NT2/D1 (cell line): ENCODE measurements around the gene LYST.
A peak's percentile ranks its signal among the peaks of the same experiment; 100 is the strongest.

Source experiments
- DNase-seq: peaks from one replicate; pipeline ENCODE4 v3.0.0-alpha.2; 2011; ENCODE audit warnings: low read depth, low spot score
- H3K27me3 ChIP-seq: 2 replicates; pipeline ENCODE4 v1.6.0; 2011; ENCODE audit warnings: mild to moderate bottlenecking; ENCODE audit not compliant: insufficient read length, insufficient read depth
- H3K36me3 ChIP-seq: 2 replicates; pipeline ENCODE4 v1.6.1; 2011; ENCODE audit warnings: mild to moderate bottlenecking, low read length, mixed read lengths; ENCODE audit not compliant: insufficient read depth, insufficient read length
- H3K4me1 ChIP-seq: 2 replicates; pipeline ENCODE4 v1.5.1; 2011; ENCODE audit not compliant: insufficient read depth, insufficient read length
- H3K4me3 ChIP-seq: 2 replicates; pipeline ENCODE4 v1.5.1; 2011; ENCODE audit warnings: low read depth; ENCODE audit not compliant: insufficient read length
- H3K9ac ChIP-seq: 2 replicates; pipeline ENCODE4 v1.6.0; 2011; ENCODE audit warnings: low read depth; ENCODE audit not compliant: insufficient read length
- H3K9me3 ChIP-seq: 2 replicates; pipeline ENCODE4 v1.5.1; 2011; ENCODE audit warnings: mild to moderate bottlenecking, low read length; ENCODE audit not compliant: insufficient read depth
- SUZ12 ChIP-seq: IDR thresholded peaks from 2 replicates; pipeline ENCODE4 v1.6.1; 2011; ENCODE audit not compliant: insufficient read length, insufficient read depth; ENCODE audit errors: extremely low read depth
- YY1 ChIP-seq: IDR thresholded peaks from 2 replicates; pipeline ENCODE4 v1.6.1; 2011; ENCODE audit not compliant: insufficient read length, insufficient read depth
- ZNF274 ChIP-seq: IDR thresholded peaks from 2 replicates; pipeline ENCODE4 v1.6.1; 2011; ENCODE audit warnings: mild to moderate bottlenecking, low read depth, low read length

The LYST gene

GRCh38 chr1:235661568-235661967 is 205.1 kb downstream of the LYST start:
- TF ChIP-seq YY1, result no peak
- TF ChIP-seq SUZ12, result no peak
- no peak for TF ChIP-seq ZNF274
- H3K36me3 ChIP-seq, result no peaks in the 10 kb centered on the region

GRCh38 chr1:235659186-235659771 is 207.4 kb downstream of the LYST start:
- TF ChIP-seq SUZ12 (no peak), ZNF274 (no peak), YY1 (no peak)
- no peak overlapping the region for H3K9ac ChIP-seq
- 0 out of 2 replicates have a peak, but pooled peaks cover 5% of the 10 kb centered on the region for H3K9me3 ChIP-seq
- H3K36me3 ChIP-seq, result no peaks in the 10 kb centered on the region
- peaks cover 4% of the 10 kb centered on the region for H3K4me1 ChIP-seq
- no peak for DNase-seq
- no peak overlapping the region for H3K4me3 ChIP-seq
- peaks cover 3% of the 10 kb centered on the region for H3K27me3 ChIP-seq

More at GRCh38 chr1:235661568-235661967, 205.1 kb downstream of the LYST start:
- Histone ChIP-seq H3K4me3 (no peak overlapping the region), H3K9ac (no peak overlapping the region), H3K4me1 (peaks cover 4% of the 10 kb centered on the region), H3K9me3 (0 out of 2 replicates have a peak, but pooled peaks cover 5% of the 10 kb centered on the region), H3K27me3 (no peaks in the 10 kb centered on the region)
- no peak for DNase-seq

GRCh38 chr1:235657747-235658526 is 208.8 kb downstream of the LYST start:
- no peak overlapping the region for H3K4me3 ChIP-seq
- TF ChIP-seq SUZ12 (no peak), YY1 (no peak), ZNF274 (no peak)
- DNase-seq, result no peak

GRCh38 chr1:235657269-235657668 is 209.4 kb downstream of the LYST start:
- Histone ChIP-seq H3K4me3 (no peak overlapping the region), H3K9ac (no peak overlapping the region), H3K9me3 (no peaks in the 10 kb centered on the region), H3K4me1 (peaks cover 4% of the 10 kb centered on the region), H3K27me3 (peaks cover 13% of the 10 kb centered on the region), H3K36me3 (no peaks in the 10 kb centered on the region)
- TF ChIP-seq SUZ12, result no peak
- TF ChIP-seq ZNF274, result no peak
- no peak for TF ChIP-seq YY1
- DNase-seq, result no peak

More at GRCh38 chr1:235657747-235658526, 208.8 kb downstream of the LYST start:
- H3K9me3 ChIP-seq, result no peaks in the 10 kb centered on the region
- H3K27me3 ChIP-seq, result peaks cover 6% of the 10 kb centered on the region
- H3K4me1 ChIP-seq, result peaks cover 4% of the 10 kb centered on the region
- H3K36me3 ChIP-seq, result no peaks in the 10 kb centered on the region
- no peak overlapping the region for H3K9ac ChIP-seq

GRCh38 chr1:235652364-235652763 is 214.3 kb downstream of the LYST start:
- peaks cover 54% of the 10 kb centered on the region for H3K27me3 ChIP-seq
- no peak overlapping the region for H3K4me3 ChIP-seq
- H3K9ac ChIP-seq, result no peak overlapping the region
- H3K4me1 ChIP-seq, result no peaks in the 10 kb centered on the region
- H3K36me3 ChIP-seq, result no peaks in the 10 kb centered on the region
- TF ChIP-seq YY1, result no peak
- no peak for TF ChIP-seq SUZ12
- TF ChIP-seq ZNF274, result no peak
- H3K9me3 ChIP-seq, result no peaks in the 10 kb centered on the region
- no peak for DNase-seq

GRCh38 chr1:235651170-235651806 is 215.4 kb downstream of the LYST start:
- H3K36me3 ChIP-seq, result no peaks in the 10 kb centered on the region
- H3K27me3 ChIP-seq, result peaks cover 63% of the 10 kb centered on the region
- DNase-seq, result no peak
- peak overlapping the region; percentile 63 for H3K4me3 ChIP-seq
- H3K4me1 ChIP-seq, result no peaks in the 10 kb centered on the region
- peak overlapping the region; percentile 88 for H3K9ac ChIP-seq
- no peaks in the 10 kb centered on the region for H3K9me3 ChIP-seq
- no peak for TF ChIP-seq ZNF274
- TF ChIP-seq YY1, result no peak
- no peak for TF ChIP-seq SUZ12

- Histone ChIP-seq H3K27me3 (peaks cover 63% of the 10 kb centered on the region), H3K9me3 (no peaks in the 10 kb centered on the region), H3K4me1 (no peaks in the 10 kb centered on the region), H3K9ac (peak overlapping the region; percentile 88), H3K4me3 (peak overlapping the region; percentile 63), H3K36me3 (no peaks in the 10 kb centered on the region)
- no peak for DNase-seq
- no peak for TF ChIP-seq ZNF274
- no peak for TF ChIP-seq YY1
- peak; percentile 64 for TF ChIP-seq SUZ12
Observed at GRCh38 chr1:235650341-235651169, 216.2 kb downstream of the LYST start.
